Right lobe of liver (tissue), 6 donors: ENCODE data around the gene KRTAP4-12. TPM values are rescaled to one million over a fixed set of nuclear protein-coding genes. Genes with fewer than 3 reads are reported as not detected.
"Not testable (repeated sequence)": the region's sequence is repeated elsewhere in the genome, so short reads cannot be mapped to it uniquely, and the experiment has no call there.

ENCODE experiments used
- ATAC-seq, 4 donors: fragments of 200-7000 bp; cut with Tn5 transposase; one replicate each; pipeline ENCODE4 v1.9.1; 2020; ENCODE audit warnings: mild to moderate bottlenecking in 4 of 4, moderate library complexity in 4 of 4
- DNase-seq, 3 donors: peaks; one replicate each; pipeline ENCODE4 v3.0.0-alpha.2; 2020
- H3K27ac ChIP-seq, 3 donors: fragments of 200-600 bp; one replicate each; pipeline ENCODE4 v1.8.0; 2022
- H3K27me3 ChIP-seq, 2 donors: fragments of 200-600 bp; one replicate each; pipeline ENCODE4 v1.8.0; 2022
- H3K36me3 ChIP-seq, 4 donors: fragments of 200-600 bp; sonication (generic) in 1 of 4; one replicate each; pipeline versions ENCODE4 v1.5.1 to v1.8.0; 2017 to 2022; ENCODE audit warnings: control low read depth in 1 of 4
- H3K4me1 ChIP-seq, 4 donors: fragments of 200-600 bp; sonication (generic) in 1 of 4; one replicate each; pipeline versions ENCODE4 v1.5.1 to v1.8.0; 2017 to 2022; ENCODE audit warnings: control low read depth in 1 of 4
- H3K4me3 ChIP-seq, 3 donors: fragments of 200-600 bp; one replicate each; pipeline ENCODE4 v1.8.0; 2022
- H3K9me3 ChIP-seq, 4 donors: fragments of 200-600 bp; sonication (generic) in 1 of 4; one replicate each; pipeline versions ENCODE4 v1.5.1 to v1.8.0; 2017 to 2022; ENCODE audit warnings: control low read depth in 1 of 4
- POLR2A ChIP-seq: fragments of 450-650 bp; IDR thresholded peaks from one replicate; pipeline ENCODE4 v1.6.1; 2017; ENCODE audit warnings: antibody characterized with exemption, mild to moderate bottlenecking
- WGBS: methylation state at CpG from one replicate; pipeline ENCODE4 v1.1.6; 2018; ENCODE audit warnings: low coverage, low lambda C conversion rate; ENCODE audit not compliant: insufficient coverage; ENCODE audit errors: missing lambda C conversion rate; 5-methylcytosine and 5-hydroxymethylcytosine counted together
- intact Hi-C, 2 donors: fragments of 100-400 bp; cut with DNase I; formaldehyde crosslinking; loops; one replicate each; pipeline versions ENCODE4 v1.11.2 to v1.14.1; 2022
- total RNA-seq, 6 experiments: library from RNA; depleted of rRNA in 2 of 6; stranded (reverse); fragments of >200 nt in 2 of 6; fragmentation: NEBNext Ultra II Directional in 3 of 6; extraction: Animal tissue kit (Norgen Biotek cat#: 25700) in 3 of 6; gene quantifications; one replicate each; pipeline versions ENCODE4 v1.1.0 to v1.2.4, GENCODE V29; 2016 to 2023
- TF ChIP-seq, protein P1 (sequence below), 4 donors: fragments of 200-600 bp in 3 of 4; fragments of 450-650 bp in 1 of 4; IDR thresholded peaks; one replicate each; pipeline versions ENCODE4 v1.5.1 to v1.8.0; 2016 to 2022; ENCODE audit warnings: antibody characterized with exemption in 4 of 4, mild to moderate bottlenecking in 2 of 4
- donor health status: DM: no; HTN: yes; CAD: no.
- donor health status: DM: no; HTN: no; CAD: no.
- donor health status: DM: no; HTN: no; CAD: no.
- donor health status: DM: no; HTN: yes; CAD: no.
- donor health status: DM: no; HTN: yes; CAD: no.

KRTAP4-12 gene
- total RNA-seq, 6 experiments from 2014 or later = not detected

DNA sequence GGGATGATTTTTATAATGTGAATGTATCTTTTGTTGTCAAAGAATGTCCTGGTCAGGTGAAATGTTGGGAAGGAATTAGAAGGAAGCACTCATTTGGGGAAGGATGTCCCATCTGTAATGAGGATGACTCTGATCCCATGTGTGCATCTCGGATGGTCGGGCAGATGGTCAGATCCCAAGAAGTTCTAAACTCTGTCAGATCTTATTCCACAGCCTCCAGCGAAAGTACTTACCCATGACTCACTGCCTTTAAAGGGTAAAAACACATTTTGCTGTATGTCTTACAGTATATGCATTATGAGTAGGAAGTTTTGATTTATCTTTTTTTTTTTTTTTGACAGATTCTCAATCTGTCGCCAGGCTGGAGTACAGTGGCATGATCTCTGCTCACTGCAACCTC lies 5.3 kb downstream of the KRTAP4-12 start:
- DNase-seq (no peak), ATAC-seq (no peak)
- Histone ChIP-seq H3K9me3 (no peaks in the 10 kb centered on the region), H3K4me1 (no peaks in the 10 kb centered on the region), H3K27me3 (no peaks in the 10 kb centered on the region), H3K4me3 (no peak overlapping the region), H3K36me3 (no peaks in the 10 kb centered on the region), H3K27ac (no peak overlapping the region)
- intact Hi-C loops = no loop called here
- WGBS = 55% methylated on average over 4 of the region's 4 CpGs
- TF ChIP-seq, protein P1, sequence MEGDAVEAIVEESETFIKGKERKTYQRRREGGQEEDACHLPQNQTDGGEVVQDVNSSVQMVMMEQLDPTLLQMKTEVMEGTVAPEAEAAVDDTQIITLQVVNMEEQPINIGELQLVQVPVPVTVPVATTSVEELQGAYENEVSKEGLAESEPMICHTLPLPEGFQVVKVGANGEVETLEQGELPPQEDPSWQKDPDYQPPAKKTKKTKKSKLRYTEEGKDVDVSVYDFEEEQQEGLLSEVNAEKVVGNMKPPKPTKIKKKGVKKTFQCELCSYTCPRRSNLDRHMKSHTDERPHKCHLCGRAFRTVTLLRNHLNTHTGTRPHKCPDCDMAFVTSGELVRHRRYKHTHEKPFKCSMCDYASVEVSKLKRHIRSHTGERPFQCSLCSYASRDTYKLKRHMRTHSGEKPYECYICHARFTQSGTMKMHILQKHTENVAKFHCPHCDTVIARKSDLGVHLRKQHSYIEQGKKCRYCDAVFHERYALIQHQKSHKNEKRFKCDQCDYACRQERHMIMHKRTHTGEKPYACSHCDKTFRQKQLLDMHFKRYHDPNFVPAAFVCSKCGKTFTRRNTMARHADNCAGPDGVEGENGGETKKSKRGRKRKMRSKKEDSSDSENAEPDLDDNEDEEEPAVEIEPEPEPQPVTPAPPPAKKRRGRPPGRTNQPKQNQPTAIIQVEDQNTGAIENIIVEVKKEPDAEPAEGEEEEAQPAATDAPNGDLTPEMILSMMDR (IDR thresholded peaks at IDR 0.05) = no peak
- no peak for TF ChIP-seq POLR2A

GRCh38 chr17:41117846-41118386 lies 6.1 kb downstream of the KRTAP4-12 start, which contains the start of gene KRTAP4-11:
TSS of gene KRTAP4-11 (minus strand) at chr17:41118373. CDS start at chr17:41118315, 58 bp downstream.
- H3K9me3 ChIP-seq, DNase-seq, H3K4me3 ChIP-seq, H3K36me3 ChIP-seq, H3K27me3 ChIP-seq, ATAC-seq, H3K27ac ChIP-seq, intact Hi-C loops, H3K4me1 ChIP-seq: not testable (repeated sequence)
- WGBS = 33% methylated on average over 4 of the region's 10 CpGs

- Histone ChIP-seq H3K36me3 (no peaks in the 10 kb centered on the region), H3K4me3 (no peak overlapping the region), H3K4me1 (no peaks in the 10 kb centered on the region), H3K27ac (no peak overlapping the region), H3K27me3 (no peaks in the 10 kb centered on the region), H3K9me3 (no peaks in the 10 kb centered on the region)
- intact Hi-C loops = no loop called here
- DNase-seq = no peak
- TF ChIP-seq POLR2A = no peak
- TF ChIP-seq, protein P1 (IDR thresholded peaks at IDR 0.05) = no peak
- WGBS = 55% methylated on average over 4 of the region's 5 CpGs
- ATAC-seq = no peak
Measured at GRCh38 chr17:41116297-41116696, 7.7 kb downstream of the KRTAP4-12 start.

GRCh38 chr17:41111151-41111885 lies 12.7 kb downstream of the KRTAP4-12 start:
- intact Hi-C loops = no loop called here
- no peaks in the 10 kb centered on the region for H3K9me3 ChIP-seq
- no peak overlapping the region for H3K27ac ChIP-seq
- no peak for TF ChIP-seq POLR2A
- TF ChIP-seq, protein P1 (IDR thresholded peaks at IDR 0.05) = no peak
- no peak overlapping the region for H3K4me3 ChIP-seq
- 54% methylated on average over 2 of the region's 2 CpGs for WGBS
- no peak for DNase-seq
- no peaks in the 10 kb centered on the region for H3K27me3 ChIP-seq
- H3K36me3 ChIP-seq = no peaks in the 10 kb centered on the region
- H3K4me1 ChIP-seq = no peaks in the 10 kb centered on the region
- ATAC-seq = no peak

GRCh38 chr17:41108728-41109386 lies 15.1 kb downstream of the KRTAP4-12 start:
- H3K9me3 ChIP-seq, ATAC-seq, DNase-seq, H3K4me1 ChIP-seq, H3K36me3 ChIP-seq, H3K4me3 ChIP-seq, H3K27me3 ChIP-seq, intact Hi-C loops, H3K27ac ChIP-seq: not testable (repeated sequence)
- 0% methylated on average over 1 of the region's 1 CpG for WGBS
